ENCODE data around the gene TRUB1. TPM values are rescaled to one million over a fixed set of nuclear protein-coding genes. Genes with fewer than 3 reads are reported as not detected.
A peak's percentile ranks its signal among the peaks of the same experiment; 100 is the strongest.
"Not testable (repeated sequence)": the region's sequence is repeated elsewhere in the genome, so short reads cannot be mapped to it uniquely, and the experiment has no call there.

Gene TRUB1
- total RNA-seq, 1 donor from 2014 or later: 21.2 TPM

GRCh38 chr10:114931072-114931679 is 6.8 kb upstream of the TRUB1 start:
- Mint-ChIP-seq H3K27ac (no peak overlapping the region), H3K4me3 (ENCODE audit: low read depth) (no peak overlapping the region), H3K27me3 (no peaks in the 10 kb centered on the region), H3K9me3 (ENCODE audit: low read depth) (no peaks in the 10 kb centered on the region), H3K36me3 (ENCODE audit: insufficient read depth) (no peaks in the 10 kb centered on the region), H3K4me1 (ENCODE audit: low read depth) (no peaks in the 10 kb centered on the region)
- no peak for DNase-seq (ENCODE audit: low spot score, unreplicated experiment)
- TF ChIP-seq CTCF (IDR thresholded peaks at IDR 0.05; ENCODE audit: unreplicated experiment): no peak

GRCh38 chr10:114932225-114932624 is 5.8 kb upstream of the TRUB1 start:
- DNase-seq (ENCODE audit: low spot score, unreplicated experiment): no peak
- Mint-ChIP-seq H3K4me1 (ENCODE audit: low read depth) (no peaks in the 10 kb centered on the region), H3K27me3 (no peaks in the 10 kb centered on the region), H3K9me3 (ENCODE audit: low read depth) (no peaks in the 10 kb centered on the region), H3K36me3 (ENCODE audit: insufficient read depth) (no peaks in the 10 kb centered on the region), H3K4me3 (ENCODE audit: low read depth) (no peak overlapping the region), H3K27ac (no peak overlapping the region)
- TF ChIP-seq CTCF (IDR thresholded peaks at IDR 0.05; ENCODE audit: unreplicated experiment): no peak

- no peak overlapping the region for H3K4me3 Mint-ChIP-seq (ENCODE audit: low read depth)
- no peak for TF ChIP-seq CTCF (IDR thresholded peaks at IDR 0.05; ENCODE audit: unreplicated experiment)
- H3K27me3 Mint-ChIP-seq: no peaks in the 10 kb centered on the region
- no peaks in the 10 kb centered on the region for H3K4me1 Mint-ChIP-seq (ENCODE audit: low read depth)
- no peak overlapping the region for H3K27ac Mint-ChIP-seq
- H3K36me3 Mint-ChIP-seq (ENCODE audit: insufficient read depth): no peaks in the 10 kb centered on the region
- H3K9me3 Mint-ChIP-seq (ENCODE audit: low read depth): no peaks in the 10 kb centered on the region
- DNase-seq (ENCODE audit: low spot score, unreplicated experiment): no peak
Observed at GRCh38 chr10:114932945-114933344, 5.0 kb upstream of the TRUB1 start.

GRCh38 chr10:114933588-114933987 is 4.4 kb upstream of the TRUB1 start:
- no peaks in the 10 kb centered on the region for H3K27me3 Mint-ChIP-seq
- no peak overlapping the region for H3K4me3 Mint-ChIP-seq (ENCODE audit: low read depth)
- no peak overlapping the region for H3K27ac Mint-ChIP-seq
- TF ChIP-seq CTCF (IDR thresholded peaks at IDR 0.05; ENCODE audit: unreplicated experiment): no peak
- no peaks in the 10 kb centered on the region for H3K4me1 Mint-ChIP-seq (ENCODE audit: low read depth)
- H3K9me3 Mint-ChIP-seq (ENCODE audit: low read depth): no peaks in the 10 kb centered on the region
- no peaks in the 10 kb centered on the region for H3K36me3 Mint-ChIP-seq (ENCODE audit: insufficient read depth)
- no peak for DNase-seq (ENCODE audit: low spot score, unreplicated experiment)

GRCh38 chr10:114933995-114934394 is 4.0 kb upstream of the TRUB1 start:
- not testable (repeated sequence) for H3K4me1 Mint-ChIP-seq (ENCODE audit: low read depth); H3K9me3 Mint-ChIP-seq (ENCODE audit: low read depth); H3K4me3 Mint-ChIP-seq (ENCODE audit: low read depth); H3K27me3 Mint-ChIP-seq; DNase-seq (ENCODE audit: low spot score, unreplicated experiment); H3K27ac Mint-ChIP-seq; H3K36me3 Mint-ChIP-seq (ENCODE audit: insufficient read depth)

GRCh38 chr10:114938856-114939193 is 830 bp downstream of the TRUB1 start:
- peaks cover 21% of the 10 kb centered on the region for H3K4me1 Mint-ChIP-seq (ENCODE audit: low read depth)
- peaks cover 4% of the 10 kb centered on the region for H3K36me3 Mint-ChIP-seq (ENCODE audit: insufficient read depth)
- H3K27me3 Mint-ChIP-seq: no peaks in the 10 kb centered on the region
- H3K9me3 Mint-ChIP-seq (ENCODE audit: low read depth): no peaks in the 10 kb centered on the region
- no peak for TF ChIP-seq CTCF (IDR thresholded peaks at IDR 0.05; ENCODE audit: unreplicated experiment)
- H3K27ac Mint-ChIP-seq: peak overlapping the region; percentile 99
- DNase-seq (ENCODE audit: low spot score, unreplicated experiment): no peak
- peak overlapping the region; percentile 98 for H3K4me3 Mint-ChIP-seq (ENCODE audit: low read depth)

Measured in progenitor cell of endocrine pancreas (in vitro differentiated cells).